ENCODE data around the gene PCSK5. TPM values are rescaled to one million over a fixed set of nuclear protein-coding genes. Genes with fewer than 3 reads are reported as not detected.

PCSK5 gene
- total and polyA plus RNA-seq, 2 donors (not counting 3 experiments of a cell fraction or from before 2014, with no cell fraction given): 2.6 to 4.8 TPM

- FAIRE-seq (no peak), DNase-seq (ENCODE audit: low read depth, low spot score) (no peak)
- H3K27ac ChIP-seq (ENCODE audit: insufficient read depth, low read depth, low read length): no peak overlapping the region
- H3K36me3 ChIP-seq (ENCODE audit: control insufficient read depth in 2 of 2, extremely low read depth in 1 of 2, insufficient read depth in 2 of 2, low read length in 2 of 2): no peaks in the 10 kb centered on the region
- intact Hi-C loops (cut with micrococcal nuclease) (no loop called here), dilution Hi-C loops (cut with MboI; ENCODE audit: extremely low pct_ligation_motif_present, low sequenced_read_pairs) (no loop called here)
- H2AFZ ChIP-seq (ENCODE audit: low read depth, low read length): no peak overlapping the region
- no peaks in the 10 kb centered on the region for H3K9me1 ChIP-seq (replicated peaks; ENCODE audit: control insufficient read depth, extremely low read depth, insufficient read depth, low read length)
- H3K27me3 ChIP-seq (ENCODE audit: control insufficient read depth in 2 of 2, insufficient read depth in 2 of 2, low read length in 2 of 2): no peaks in the 10 kb centered on the region
- CTCF ChIA-PET: no interaction called here
- H3K9ac ChIP-seq (replicated peaks; ENCODE audit: extremely low read depth, insufficient read depth, low read length): no peak overlapping the region
- no peaks in the 10 kb centered on the region for H3K4me1 ChIP-seq (ENCODE audit: control insufficient read depth, extremely low read depth, insufficient read depth, low read length)
- no TSS peak for BruUV-seq (replicated peaks)
- no peaks in the 10 kb centered on the region for H3K79me2 ChIP-seq (ENCODE audit: control insufficient read depth, insufficient read depth, low read length)
- POLR2A ChIA-PET: no interaction called here
- no peak overlapping the region for H3K4me3 ChIP-seq (replicated peaks in 1 of 3; ENCODE audit: insufficient read depth in 1 of 3, low read depth in 1 of 3, low read length in 3 of 3)
- no peak overlapping the region for H3K4me2 ChIP-seq (ENCODE audit: insufficient read depth, low read length)
- no peaks in the 10 kb centered on the region for H4K20me1 ChIP-seq (replicated peaks; ENCODE audit: control insufficient read depth, extremely low read depth, insufficient read depth, low read length)
- TF ChIP-seq POLR2A (IDR thresholded peaks at IDR 0.05; ENCODE audit: low read depth, low read length): no peak
- H3K9me3 ChIP-seq (replicated peaks; ENCODE audit: control insufficient read depth, insufficient read depth, low read length): no peaks in the 10 kb centered on the region
These were observed 260.8 kb downstream of the PCSK5 start for GRCh38 chr9:76151267-76151666.

- no peak for FAIRE-seq
These were observed 262.9 kb downstream of the PCSK5 start for GRCh38 chr9:76153339-76153738.

More at GRCh38 chr9:76153339-76153738, 262.9 kb downstream of the PCSK5 start:
- ChIA-PET POLR2A (no interaction called here), CTCF (no interaction called here)
- Histone ChIP-seq H3K9me1 (replicated peaks; ENCODE audit: control insufficient read depth, extremely low read depth, insufficient read depth, low read length) (no peaks in the 10 kb centered on the region), H3K79me2 (ENCODE audit: control insufficient read depth, insufficient read depth, low read length) (no peaks in the 10 kb centered on the region), H3K9me3 (replicated peaks; ENCODE audit: control insufficient read depth, insufficient read depth, low read length) (no peaks in the 10 kb centered on the region), H2AFZ (ENCODE audit: low read depth, low read length) (no peak overlapping the region), H4K20me1 (replicated peaks; ENCODE audit: control insufficient read depth, extremely low read depth, insufficient read depth, low read length) (no peaks in the 10 kb centered on the region), H3K4me1 (ENCODE audit: control insufficient read depth, extremely low read depth, insufficient read depth, low read length) (no peaks in the 10 kb centered on the region), H3K4me2 (ENCODE audit: insufficient read depth, low read length) (no peak overlapping the region), H3K27me3 (ENCODE audit: control insufficient read depth in 2 of 2, insufficient read depth in 2 of 2, low read length in 2 of 2) (no peaks in the 10 kb centered on the region), H3K4me3 (replicated peaks in 1 of 3; ENCODE audit: insufficient read depth in 1 of 3, low read depth in 1 of 3, low read length in 3 of 3) (no peak overlapping the region), H3K9ac (replicated peaks; ENCODE audit: extremely low read depth, insufficient read depth, low read length) (no peak overlapping the region), H3K27ac (ENCODE audit: insufficient read depth, low read depth, low read length) (no peak overlapping the region), H3K36me3 (ENCODE audit: control insufficient read depth in 2 of 2, extremely low read depth in 1 of 2, insufficient read depth in 2 of 2, low read length in 2 of 2) (no peaks in the 10 kb centered on the region)
- dilution Hi-C loops (cut with MboI; ENCODE audit: extremely low pct_ligation_motif_present, low sequenced_read_pairs): no loop called here
- no peak for DNase-seq (ENCODE audit: low read depth, low spot score)
- TF ChIP-seq EZH2 (IDR thresholded peaks at IDR 0.05; ENCODE audit: borderline replicate concordance, low read depth, low read length, severe bottlenecking) (no peak), GATA2 (IDR thresholded peaks at IDR 0.05; ENCODE audit: insufficient read depth, insufficient read length, low read depth, low read length) (no peak), POLR2A (IDR thresholded peaks at IDR 0.05; ENCODE audit: low read depth, low read length) (no peak), POLR2AphosphoS5 (IDR thresholded peaks at IDR 0.05; ENCODE audit: insufficient read depth, low read depth, low read length) (no peak), MYC (IDR thresholded peaks at IDR 0.05; ENCODE audit: low read depth, low read length) (no peak), JUN (IDR thresholded peaks at IDR 0.05; ENCODE audit: borderline replicate concordance, insufficient read depth, insufficient read length, low read depth) (no peak), FOS (IDR thresholded peaks at IDR 0.05; ENCODE audit: borderline replicate concordance, insufficient read depth, low read length) (no peak)
- TF ChIP-seq, protein P1, sequence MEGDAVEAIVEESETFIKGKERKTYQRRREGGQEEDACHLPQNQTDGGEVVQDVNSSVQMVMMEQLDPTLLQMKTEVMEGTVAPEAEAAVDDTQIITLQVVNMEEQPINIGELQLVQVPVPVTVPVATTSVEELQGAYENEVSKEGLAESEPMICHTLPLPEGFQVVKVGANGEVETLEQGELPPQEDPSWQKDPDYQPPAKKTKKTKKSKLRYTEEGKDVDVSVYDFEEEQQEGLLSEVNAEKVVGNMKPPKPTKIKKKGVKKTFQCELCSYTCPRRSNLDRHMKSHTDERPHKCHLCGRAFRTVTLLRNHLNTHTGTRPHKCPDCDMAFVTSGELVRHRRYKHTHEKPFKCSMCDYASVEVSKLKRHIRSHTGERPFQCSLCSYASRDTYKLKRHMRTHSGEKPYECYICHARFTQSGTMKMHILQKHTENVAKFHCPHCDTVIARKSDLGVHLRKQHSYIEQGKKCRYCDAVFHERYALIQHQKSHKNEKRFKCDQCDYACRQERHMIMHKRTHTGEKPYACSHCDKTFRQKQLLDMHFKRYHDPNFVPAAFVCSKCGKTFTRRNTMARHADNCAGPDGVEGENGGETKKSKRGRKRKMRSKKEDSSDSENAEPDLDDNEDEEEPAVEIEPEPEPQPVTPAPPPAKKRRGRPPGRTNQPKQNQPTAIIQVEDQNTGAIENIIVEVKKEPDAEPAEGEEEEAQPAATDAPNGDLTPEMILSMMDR (IDR thresholded peaks at IDR 0.05; ENCODE audit: extremely low read depth in 1 of 2, insufficient read depth in 1 of 2, low read depth in 1 of 2, low read length in 2 of 2): no peak
- TF ChIP-seq, protein P2, sequence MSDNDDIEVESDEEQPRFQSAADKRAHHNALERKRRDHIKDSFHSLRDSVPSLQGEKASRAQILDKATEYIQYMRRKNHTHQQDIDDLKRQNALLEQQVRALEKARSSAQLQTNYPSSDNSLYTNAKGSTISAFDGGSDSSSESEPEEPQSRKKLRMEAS (IDR thresholded peaks at IDR 0.05; ENCODE audit: insufficient read depth, insufficient read length): no peak
- intact Hi-C loops (cut with micrococcal nuclease): no loop called here
- no TSS peak for BruUV-seq (replicated peaks)
